ENCODE results near the gene NINJ2. TPM values are rescaled to one million over a fixed set of nuclear protein-coding genes. Genes with fewer than 3 reads are reported as not detected.

Gene NINJ2
- total RNA-seq, 1 experiment from 2014 or later = 1.8 TPM

DNA sequence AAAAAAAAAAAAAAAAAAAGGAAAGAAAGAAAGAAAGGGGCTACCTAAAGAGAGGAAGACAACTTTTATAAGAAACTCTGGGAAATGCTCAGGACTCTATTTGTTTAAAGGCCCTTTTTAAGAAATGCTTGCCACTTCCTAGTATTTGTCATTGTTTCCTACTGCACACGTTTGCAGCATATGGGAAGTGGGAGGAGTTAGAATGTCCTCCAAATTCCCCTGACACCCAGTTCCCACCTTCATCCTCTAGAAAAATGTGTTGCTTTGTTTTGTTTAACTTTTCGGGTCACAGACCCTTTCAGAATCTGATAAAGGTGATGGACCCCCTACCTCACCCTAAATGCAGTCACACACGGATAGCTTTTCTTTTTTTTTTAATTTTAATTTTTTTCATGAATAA is 40.8 kb downstream of the NINJ2 start:
- Histone ChIP-seq H3K27me3 (ENCODE audit: low read length) (no peaks in the 10 kb centered on the region), H3K27ac (ENCODE audit: low read length) (no peak overlapping the region), H3K4me3 (ENCODE audit: low read length) (no peak overlapping the region), H3K9me3 (ENCODE audit: low read length) (no peaks in the 10 kb centered on the region), H4K20me1 (ENCODE audit: insufficient read depth, low read depth, low read length) (no peaks in the 10 kb centered on the region), H3K9ac (ENCODE audit: low read length) (no peak overlapping the region), H3K4me1 (ENCODE audit: low read length) (no peaks in the 10 kb centered on the region), H3K79me2 (ENCODE audit: low read length) (no peaks in the 10 kb centered on the region), H2AFZ (ENCODE audit: low read length) (no peak overlapping the region), H3K4me2 (ENCODE audit: low read depth, low read length, poor library complexity, severe bottlenecking) (no peak overlapping the region), H3K36me3 (ENCODE audit: insufficient read depth, low read length) (no peaks in the 10 kb centered on the region), H3K9me2 (replicated peaks; ENCODE audit: insufficient read depth, low read length) (no peaks in the 10 kb centered on the region)
- no peak for DNase-seq

DNA sequence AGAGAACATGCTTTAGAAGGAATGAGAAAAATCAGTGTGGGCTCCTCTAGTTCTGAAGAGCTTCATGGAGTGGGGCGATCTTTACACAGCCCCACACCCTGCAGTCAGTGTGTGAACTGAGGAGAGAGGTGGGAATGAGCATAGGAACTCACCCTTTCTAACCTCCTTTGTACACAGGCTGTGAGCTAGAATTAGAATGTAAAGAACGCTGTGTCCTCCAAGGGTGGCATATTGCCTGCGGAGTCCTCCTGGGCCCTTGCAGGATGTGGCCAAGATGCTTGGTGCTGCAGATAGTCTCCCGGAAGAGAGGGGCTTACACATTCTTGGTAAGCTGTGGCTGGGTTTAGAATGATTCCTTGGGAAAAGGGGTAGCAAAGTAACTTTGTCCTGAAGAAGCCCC is 43.9 kb downstream of the NINJ2 start:
- H3K36me3 ChIP-seq (ENCODE audit: insufficient read depth, low read length) = no peaks in the 10 kb centered on the region
- no peak for DNase-seq
- no peaks in the 10 kb centered on the region for H3K9me3 ChIP-seq (ENCODE audit: low read length)
- no peaks in the 10 kb centered on the region for H3K79me2 ChIP-seq (ENCODE audit: low read length)
- no peak overlapping the region for H3K9ac ChIP-seq (ENCODE audit: low read length)
- no peak overlapping the region for H3K27ac ChIP-seq (ENCODE audit: low read length)
- H3K27me3 ChIP-seq (ENCODE audit: low read length) = no peaks in the 10 kb centered on the region
- no peak overlapping the region for H3K4me3 ChIP-seq (ENCODE audit: low read length)
- H3K4me2 ChIP-seq (ENCODE audit: low read depth, low read length, poor library complexity, severe bottlenecking) = no peak overlapping the region
- H4K20me1 ChIP-seq (ENCODE audit: insufficient read depth, low read depth, low read length) = no peaks in the 10 kb centered on the region
- H3K9me2 ChIP-seq (replicated peaks; ENCODE audit: insufficient read depth, low read length) = no peaks in the 10 kb centered on the region
- H3K4me1 ChIP-seq (ENCODE audit: low read length) = peaks cover 6% of the 10 kb centered on the region
- no peak overlapping the region for H2AFZ ChIP-seq (ENCODE audit: low read length)

GRCh38 chr12:618605-619004 is 44.6 kb downstream of the NINJ2 start:
- H3K9me2 ChIP-seq (replicated peaks; ENCODE audit: insufficient read depth, low read length) = no peaks in the 10 kb centered on the region
- no peaks in the 10 kb centered on the region for H3K9me3 ChIP-seq (ENCODE audit: low read length)
- H3K79me2 ChIP-seq (ENCODE audit: low read length) = no peaks in the 10 kb centered on the region
- no peak overlapping the region for H3K4me2 ChIP-seq (ENCODE audit: low read depth, low read length, poor library complexity, severe bottlenecking)
- peaks cover 10% of the 10 kb centered on the region for H3K4me1 ChIP-seq (ENCODE audit: low read length)
- no peak overlapping the region for H3K4me3 ChIP-seq (ENCODE audit: low read length)
- no peak for DNase-seq
- H3K27ac ChIP-seq (ENCODE audit: low read length) = no peak overlapping the region
- no peak overlapping the region for H3K9ac ChIP-seq (ENCODE audit: low read length)
- no peaks in the 10 kb centered on the region for H3K27me3 ChIP-seq (ENCODE audit: low read length)
- no peak overlapping the region for H2AFZ ChIP-seq (ENCODE audit: low read length)
- H3K36me3 ChIP-seq (ENCODE audit: insufficient read depth, low read length) = no peaks in the 10 kb centered on the region
- H4K20me1 ChIP-seq (ENCODE audit: insufficient read depth, low read depth, low read length) = no peaks in the 10 kb centered on the region

DNA sequence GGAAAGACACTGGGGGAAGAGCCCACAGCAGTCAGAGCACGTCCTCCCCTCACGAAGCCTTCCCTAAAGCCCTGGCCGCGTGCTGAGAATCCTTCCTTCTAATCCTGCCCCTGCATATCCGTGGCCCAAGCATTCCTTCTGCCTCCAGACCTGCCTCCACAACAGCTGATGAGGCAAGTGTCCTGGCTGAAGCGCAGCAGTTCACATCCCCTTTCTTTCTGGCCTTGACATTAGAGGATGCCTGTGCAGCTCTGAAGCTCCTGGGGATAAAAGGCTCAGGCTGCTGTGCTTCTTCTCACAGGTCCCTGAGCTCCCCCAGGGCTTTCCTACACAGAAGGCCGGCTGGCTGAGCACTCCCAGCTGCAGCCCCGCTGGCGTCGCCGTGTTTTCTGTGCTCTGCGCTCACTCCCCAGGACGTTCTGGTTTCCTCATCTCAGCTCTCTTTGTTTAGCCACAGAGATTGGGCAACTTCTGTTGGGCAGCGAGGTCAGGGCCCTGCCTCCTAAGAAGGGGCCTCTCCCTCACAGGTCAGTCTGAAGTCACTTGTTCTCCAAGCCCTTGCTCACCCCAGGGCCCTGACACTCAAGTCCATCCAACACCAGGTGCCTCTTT is 45.8 kb downstream of the NINJ2 start:
- Histone ChIP-seq H3K4me1 (ENCODE audit: low read length) (peaks cover 10% of the 10 kb centered on the region), H3K27me3 (ENCODE audit: low read length) (no peaks in the 10 kb centered on the region), H3K4me2 (ENCODE audit: low read depth, low read length, poor library complexity, severe bottlenecking) (no peak overlapping the region), H3K9me3 (ENCODE audit: low read length) (no peaks in the 10 kb centered on the region), H3K9ac (ENCODE audit: low read length) (no peak overlapping the region), H3K27ac (ENCODE audit: low read length) (no peak overlapping the region), H3K36me3 (ENCODE audit: insufficient read depth, low read length) (no peaks in the 10 kb centered on the region), H3K4me3 (ENCODE audit: low read length) (no peak overlapping the region), H2AFZ (ENCODE audit: low read length) (no peak overlapping the region), H4K20me1 (ENCODE audit: insufficient read depth, low read depth, low read length) (no peaks in the 10 kb centered on the region), H3K79me2 (ENCODE audit: low read length) (no peaks in the 10 kb centered on the region), H3K9me2 (replicated peaks; ENCODE audit: insufficient read depth, low read length) (no peaks in the 10 kb centered on the region)
- no peak for DNase-seq

DNA sequence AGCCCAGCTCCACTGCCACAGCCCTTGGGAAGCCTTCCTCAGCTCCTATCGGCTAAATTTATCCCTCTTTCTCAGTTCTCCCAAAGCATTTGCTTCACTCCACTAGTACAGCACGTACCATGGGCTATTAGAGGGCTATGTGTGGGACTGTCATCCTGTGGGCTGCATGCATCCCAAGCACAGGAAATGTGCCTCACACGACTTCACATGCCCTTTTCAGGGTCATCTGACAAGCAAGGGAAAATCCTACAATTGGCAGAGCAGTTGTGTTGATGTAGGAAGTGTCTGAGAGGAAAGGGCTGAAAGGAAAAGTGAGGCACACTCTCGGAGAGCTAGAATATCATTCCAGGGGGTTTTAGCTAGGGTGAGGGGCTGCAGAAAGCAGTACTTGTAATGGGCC is 47.6 kb downstream of the NINJ2 start:
- Histone ChIP-seq H3K9ac (ENCODE audit: low read length) (no peak overlapping the region), H3K27ac (ENCODE audit: low read length) (no peak overlapping the region), H3K4me1 (ENCODE audit: low read length) (peaks cover 10% of the 10 kb centered on the region), H3K4me3 (ENCODE audit: low read length) (no peak overlapping the region), H3K36me3 (ENCODE audit: insufficient read depth, low read length) (no peaks in the 10 kb centered on the region), H3K79me2 (ENCODE audit: low read length) (no peaks in the 10 kb centered on the region), H4K20me1 (ENCODE audit: insufficient read depth, low read depth, low read length) (no peaks in the 10 kb centered on the region), H3K9me2 (replicated peaks; ENCODE audit: insufficient read depth, low read length) (no peaks in the 10 kb centered on the region), H3K4me2 (ENCODE audit: low read depth, low read length, poor library complexity, severe bottlenecking) (no peak overlapping the region), H3K9me3 (ENCODE audit: low read length) (no peaks in the 10 kb centered on the region), H2AFZ (ENCODE audit: low read length) (no peak overlapping the region), H3K27me3 (ENCODE audit: low read length) (no peaks in the 10 kb centered on the region)
- no peak for DNase-seq

GRCh38 chr12:614411-614970 is 48.8 kb downstream of the NINJ2 start:
- Histone ChIP-seq H3K4me1 (ENCODE audit: low read length) (peaks cover 16% of the 10 kb centered on the region), H4K20me1 (ENCODE audit: insufficient read depth, low read depth, low read length) (no peaks in the 10 kb centered on the region), H3K27me3 (ENCODE audit: low read length) (no peaks in the 10 kb centered on the region), H3K4me3 (ENCODE audit: low read length) (no peak overlapping the region), H3K9me2 (replicated peaks; ENCODE audit: insufficient read depth, low read length) (no peaks in the 10 kb centered on the region), H3K27ac (ENCODE audit: low read length) (no peak overlapping the region), H3K79me2 (ENCODE audit: low read length) (no peaks in the 10 kb centered on the region), H3K36me3 (ENCODE audit: insufficient read depth, low read length) (no peaks in the 10 kb centered on the region), H3K4me2 (ENCODE audit: low read depth, low read length, poor library complexity, severe bottlenecking) (no peak overlapping the region), H3K9ac (ENCODE audit: low read length) (no peak overlapping the region), H3K9me3 (ENCODE audit: low read length) (no peaks in the 10 kb centered on the region), H2AFZ (ENCODE audit: low read length) (no peak overlapping the region)
- peak; percentile 70 for DNase-seq

GRCh38 chr12:613996-614395 is 49.2 kb downstream of the NINJ2 start:
- no peak overlapping the region for H2AFZ ChIP-seq (ENCODE audit: low read length)
- H3K4me1 ChIP-seq (ENCODE audit: low read length) = peaks cover 16% of the 10 kb centered on the region
- no peak for DNase-seq
- no peaks in the 10 kb centered on the region for H3K9me3 ChIP-seq (ENCODE audit: low read length)
- H3K36me3 ChIP-seq (ENCODE audit: insufficient read depth, low read length) = no peaks in the 10 kb centered on the region
- no peak overlapping the region for H3K4me3 ChIP-seq (ENCODE audit: low read length)
- H3K9ac ChIP-seq (ENCODE audit: low read length) = no peak overlapping the region
- H3K4me2 ChIP-seq (ENCODE audit: low read depth, low read length, poor library complexity, severe bottlenecking) = no peak overlapping the region
- H4K20me1 ChIP-seq (ENCODE audit: insufficient read depth, low read depth, low read length) = no peaks in the 10 kb centered on the region
- H3K79me2 ChIP-seq (ENCODE audit: low read length) = no peaks in the 10 kb centered on the region
- H3K27me3 ChIP-seq (ENCODE audit: low read length) = no peaks in the 10 kb centered on the region
- no peaks in the 10 kb centered on the region for H3K9me2 ChIP-seq (replicated peaks; ENCODE audit: insufficient read depth, low read length)
- H3K27ac ChIP-seq (ENCODE audit: low read length) = no peak overlapping the region

- Histone ChIP-seq H3K27ac (ENCODE audit: low read length) (no peak overlapping the region), H3K4me2 (ENCODE audit: low read depth, low read length, poor library complexity, severe bottlenecking) (no peak overlapping the region), H3K79me2 (ENCODE audit: low read length) (no peaks in the 10 kb centered on the region), H2AFZ (ENCODE audit: low read length) (no peak overlapping the region), H3K27me3 (ENCODE audit: low read length) (no peaks in the 10 kb centered on the region), H3K9me2 (replicated peaks; ENCODE audit: insufficient read depth, low read length) (no peaks in the 10 kb centered on the region), H3K9me3 (ENCODE audit: low read length) (no peaks in the 10 kb centered on the region), H3K36me3 (ENCODE audit: insufficient read depth, low read length) (no peaks in the 10 kb centered on the region), H3K9ac (ENCODE audit: low read length) (no peak overlapping the region), H3K4me1 (ENCODE audit: low read length) (peaks cover 16% of the 10 kb centered on the region), H3K4me3 (ENCODE audit: low read length) (no peak overlapping the region), H4K20me1 (ENCODE audit: insufficient read depth, low read depth, low read length) (no peaks in the 10 kb centered on the region)
- DNase-seq = no peak
Observed at GRCh38 chr12:612886-613285, 50.4 kb downstream of the NINJ2 start.
